B cell (primary cell): ENCODE results near the gene MRRF. TPM values are rescaled to one million over a fixed set of nuclear protein-coding genes. Genes with fewer than 3 reads are reported as not detected.

Source experiments
- ATAC-seq: fragments of 200-7000 bp; cut with Tn5 transposase; one replicate; pipeline ENCODE4 v1.10.0; 2021; ENCODE audit warnings: low read depth, mild to moderate bottlenecking, moderate number of reproducible peaks, moderate library complexity
- CTCF ChIA-PET: fragments of 350-600 bp; sonication (Branson Sonifier 250); formaldehyde crosslinking; loops from one replicate; lab custom pipeline; 2021; ENCODE audit warnings: antibody characterized with exemption, inconsistent platforms; lab: Charles Lee
- POLR2A ChIA-PET: fragments of 350-600 bp; sonication (Branson Sonifier 250); formaldehyde crosslinking; loops from one replicate; lab custom pipeline; 2021; ENCODE audit warnings: antibody characterized with exemption; lab: Charles Lee
- DNase-seq: peaks from one replicate; pipeline ENCODE4 v3.0.0; 2013
- H2AFZ ChIP-seq: 2 replicates; pipeline ENCODE4 v1.6.1; 2012; ENCODE audit warnings: mild to moderate bottlenecking, low read depth, low read length; ENCODE audit not compliant: insufficient read depth, poor library complexity, severe bottlenecking
- H3K27ac ChIP-seq, 2 donors: 1 replicate in 1 of 2; 2 replicates in 1 of 2; pipeline ENCODE4 v1.5.1; 2012 to 2013; ENCODE audit warnings: low read length in 2 of 2, mild to moderate bottlenecking in 2 of 2, moderate library complexity in 1 of 2
- H3K27me3 ChIP-seq, 4 experiments: fragments of 200-600 bp in 1 of 4; sonication (generic) in 1 of 4; replicated peaks in 1 of 4; 1 replicate in 2 of 4; 2 replicates in 2 of 4; pipeline versions ENCODE4 v1.6.1 to v1.7.0; 2013 to 2016; ENCODE audit warnings: low read length in 3 of 4, mild to moderate bottlenecking in 2 of 4, mixed read lengths in 1 of 4, moderate library complexity in 1 of 4; ENCODE audit not compliant: insufficient read depth in 4 of 4, control insufficient read depth in 3 of 4; ENCODE audit errors: control extremely low read depth in 1 of 4
- H3K36me3 ChIP-seq, 2 experiments: replicated peaks in 1 of 2; 1 replicate in 1 of 2; 2 replicates in 1 of 2; pipeline versions ENCODE4 v1.6.1 to v1.7.1; 2013; ENCODE audit warnings: low read length in 1 of 2; ENCODE audit not compliant: insufficient read depth in 2 of 2, control insufficient read depth in 1 of 2; ENCODE audit errors: control extremely low read depth in 1 of 2, extremely low read depth in 1 of 2
- H3K4me1 ChIP-seq, 2 donors: fragments of 200-600 bp in 1 of 2; sonication (generic) in 1 of 2; 1 replicate in 1 of 2; 2 replicates in 1 of 2; pipeline versions ENCODE4 v1.5.1 to v1.6.1; 2013 to 2017; ENCODE audit warnings: low read length in 2 of 2; ENCODE audit not compliant: control insufficient read depth in 2 of 2, insufficient read depth in 2 of 2
- H3K4me2 ChIP-seq: replicated peaks from 2 replicates; pipeline ENCODE3; 2012; ENCODE audit warnings: mild to moderate bottlenecking, low read depth, low read length; ENCODE audit not compliant: poor library complexity, severe bottlenecking
- H3K4me3 ChIP-seq, 5 experiments: fragments of 200-600 bp in 1 of 5; sonication (generic) in 1 of 5; 1 replicate in 3 of 5; 2 replicates in 2 of 5; pipeline versions ENCODE4 v1.5.1 to v1.7.0; 2011 to 2016; ENCODE audit warnings: low read length in 4 of 5, mild to moderate bottlenecking in 4 of 5, low read depth in 2 of 5, control low read depth in 1 of 5, moderate library complexity in 1 of 5; ENCODE audit not compliant: insufficient read depth in 1 of 5; ENCODE audit errors: control extremely low read depth in 1 of 5, extremely low read depth in 1 of 5
- H3K79me2 ChIP-seq: fragments of 200-600 bp; sonication (generic); one replicate; pipeline ENCODE4 v1.6.0; 2016; ENCODE audit warnings: low read length; ENCODE audit not compliant: control insufficient read depth, insufficient read depth
- H3K9ac ChIP-seq: fragments of 200-600 bp; sonication (generic); 2 replicates; pipeline ENCODE4 v1.6.1; 2017; ENCODE audit warnings: mild to moderate bottlenecking, low read length, moderate library complexity
- H3K9me3 ChIP-seq, 3 donors: one replicate each; pipeline versions ENCODE4 v1.6.1 to v1.7.1; 2013; ENCODE audit warnings: low read length in 2 of 3; ENCODE audit not compliant: control insufficient read depth in 2 of 3, insufficient read depth in 1 of 3; ENCODE audit errors: control extremely low read depth in 1 of 3
- H4K20me1 ChIP-seq: 2 replicates; pipeline ENCODE4 v1.6.0; 2012; ENCODE audit warnings: mild to moderate bottlenecking, low read length; ENCODE audit not compliant: insufficient read depth, control insufficient read depth, poor library complexity, severe bottlenecking
- H3K27ac Mint-ChIP-seq: one replicate; pipeline ENCODE4 v1.8.0; 2021; ENCODE audit warnings: mixed read lengths
- H3K27me3 Mint-ChIP-seq: one replicate; pipeline ENCODE4 v1.8.0; 2021; ENCODE audit warnings: mixed read lengths
- H3K4me1 Mint-ChIP-seq: one replicate; pipeline ENCODE4 v1.8.0; 2021; ENCODE audit warnings: mixed read lengths
- H3K4me3 Mint-ChIP-seq: one replicate; pipeline ENCODE4 v1.8.0; 2021; ENCODE audit warnings: mixed read lengths
- H3K9me3 Mint-ChIP-seq: one replicate; pipeline ENCODE4 v1.8.0; 2022; ENCODE audit warnings: mixed read lengths; ENCODE audit not compliant: insufficient read depth
- CTCF ChIP-seq: fragments of 200-600 bp; IDR thresholded peaks from one replicate; pipeline ENCODE4 v1.8.0; 2022; ENCODE audit warnings: antibody characterized with exemption, mild to moderate bottlenecking
- EZH2 ChIP-seq: IDR thresholded peaks from 2 replicates; pipeline ENCODE4 v1.6.1; 2012; ENCODE audit warnings: borderline replicate concordance, low read depth, mild to moderate bottlenecking, moderate library complexity, low read length; ENCODE audit not compliant: insufficient read depth, poor library complexity, severe bottlenecking
- WGBS: methylation state at CpG from one replicate; pipeline ENCODE4 v1.1.5; 2013; ENCODE audit warnings: missing lambda C conversion rate; ENCODE audit not compliant: insufficient coverage; 5-methylcytosine and 5-hydroxymethylcytosine counted together
- intact Hi-C: fragments of 100-400 bp; cut with micrococcal nuclease; formaldehyde crosslinking; loops from one replicate; pipeline ENCODE4 v1.10.0; 2022
- polyA plus RNA-seq: library from polyadenylated mRNA; depleted of rRNA; stranded (reverse); fragments of >200 nt; gene quantifications from 2 replicates; pipeline ENCODE4 v1.2.3, GENCODE V29; 2012
- total RNA-seq, 2 donors: library from RNA; stranded (reverse); fragments of 120-200 nt in 1 of 2; gene quantifications; 1 replicate in 1 of 2; 2 replicates in 1 of 2; pipeline versions ENCODE4 v1.2.3 to v1.2.4, GENCODE V29; 2013 to 2022

The MRRF gene
- total and polyA plus RNA-seq, 2 donors (not counting 1 experiment from before 2014, with no cell fraction given) = 38.6 to 44.9 TPM

DNA sequence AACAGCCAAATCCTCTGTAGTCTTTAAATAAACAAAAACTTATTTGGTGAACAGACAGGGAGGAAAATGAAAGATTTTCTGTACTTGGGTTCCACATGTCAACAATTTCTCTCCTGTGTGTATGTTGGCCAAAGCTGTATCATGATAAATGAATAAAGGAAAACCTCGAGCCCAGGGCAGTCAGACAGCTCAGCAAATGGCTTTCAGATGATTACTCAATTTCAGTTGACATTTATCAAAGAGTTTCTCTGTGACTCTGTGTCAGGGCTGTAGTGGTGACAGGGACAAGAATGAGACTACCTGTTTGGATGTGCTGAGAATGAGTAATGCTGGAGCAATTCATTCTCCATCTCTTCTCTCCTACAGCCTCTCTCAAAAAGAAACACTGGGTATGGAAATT, 60.4 kb downstream of the MRRF start:
- peaks cover 5% of the 10 kb centered on the region for H3K4me1 Mint-ChIP-seq
- intact Hi-C loops = no loop called here
- Histone ChIP-seq H2AFZ (no peak overlapping the region), H3K9me3 (no peaks in the 10 kb centered on the region), H3K4me1 (peaks cover 5 to 6% of the 10 kb centered on the region in 2 donors), H3K27me3 (no peaks in the 10 kb centered on the region), H3K4me3 (no peak overlapping the region), H3K9ac (no peak overlapping the region), H4K20me1 (no peaks in the 10 kb centered on the region), H3K79me2 (no peaks in the 10 kb centered on the region), H3K27ac (no peak overlapping the region), H3K36me3 (peaks cover 6 to 25% of the 10 kb centered on the region in 2 experiments), H3K4me2 (no peak overlapping the region)
- no peaks in the 10 kb centered on the region for H3K9me3 Mint-ChIP-seq
- no peak overlapping the region for H3K27ac Mint-ChIP-seq
- ATAC-seq = no peak
- WGBS = no CpG with 5 or more reads among the region's 1 CpG
- ChIA-PET CTCF (interaction anchor here (1.1 kb wide), 1 partner anchor 26 kb away, joined by 3 read pairs; no protein-coding TSS in a partner anchor), POLR2A (no interaction called here)
- no peaks in the 10 kb centered on the region for H3K27me3 Mint-ChIP-seq
- DNase-seq = no peak
- TF ChIP-seq CTCF (no peak), EZH2 (no peak)
- no peak overlapping the region for H3K4me3 Mint-ChIP-seq

DNA sequence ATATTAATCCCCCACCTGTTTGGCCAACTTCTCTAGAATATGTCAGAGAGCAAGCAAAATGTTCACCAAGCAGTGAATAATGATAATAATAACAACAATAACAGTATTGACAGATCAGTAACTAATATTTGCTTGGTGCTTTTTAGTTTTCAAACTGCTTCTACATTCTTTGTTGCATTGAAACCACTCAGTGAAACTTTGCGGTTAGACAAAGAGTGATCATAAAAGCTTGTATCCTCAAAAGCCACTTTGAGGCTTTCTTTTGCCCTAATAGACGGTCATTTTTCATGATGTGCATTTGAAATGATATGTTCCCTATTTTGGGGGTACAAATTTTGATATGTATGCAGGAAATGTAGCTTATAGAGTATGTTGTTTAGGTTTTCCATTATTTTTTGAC, 62.5 kb downstream of the MRRF start:
- CTCF ChIA-PET = interaction anchor here (2.5 kb wide), 1 partner anchor 23 kb away, joined by 7 read pairs; no protein-coding TSS in a partner anchor

More for the DNA sequence above, 62.5 kb downstream of the MRRF start:
- H3K4me3 Mint-ChIP-seq = no peak overlapping the region
- H2AFZ ChIP-seq = no peak overlapping the region
- H3K27ac Mint-ChIP-seq = no peak overlapping the region
- POLR2A ChIA-PET = no interaction called here
- no peaks in the 10 kb centered on the region for H3K79me2 ChIP-seq
- no peaks in the 10 kb centered on the region for H3K9me3 ChIP-seq
- ATAC-seq (no peak), DNase-seq (no peak)
- no peak overlapping the region for H3K4me2 ChIP-seq
- H3K4me1 ChIP-seq = no peaks in the 10 kb centered on the region
- no peak for TF ChIP-seq EZH2
- no peak for TF ChIP-seq CTCF
- no peak overlapping the region for H3K9ac ChIP-seq
- H4K20me1 ChIP-seq = no peaks in the 10 kb centered on the region
- 92% methylated on average over 2 of the region's 2 CpGs for WGBS
- H3K9me3 Mint-ChIP-seq = no peaks in the 10 kb centered on the region
- H3K4me1 Mint-ChIP-seq = no peaks in the 10 kb centered on the region
- no peak overlapping the region for H3K27ac ChIP-seq
- intact Hi-C loops = no loop called here
- no peaks in the 10 kb centered on the region for H3K27me3 ChIP-seq
- no peaks in the 10 kb centered on the region for H3K27me3 Mint-ChIP-seq
- peaks cover 6 to 25% of the 10 kb centered on the region in 2 experiments for H3K36me3 ChIP-seq
- H3K4me3 ChIP-seq = no peak overlapping the region
